GM12878 (cell line): ENCODE results near the gene TMED3. TPM values are rescaled to one million over a fixed set of nuclear protein-coding genes. Genes with fewer than 3 reads are reported as not detected.
A peak's percentile ranks its signal among the peaks of the same experiment; 100 is the strongest.

Source experiments
- ATAC-seq: fragments of 200-7000 bp; cut with Tn5 transposase; 3 replicates; pipeline ENCODE4 v1.9.1; 2020; ENCODE audit warnings: mild to moderate bottlenecking, moderate library complexity
- BruUV-seq: library from RNA; stranded (reverse); fragments of 400-500 nt; replicated peaks from 2 replicates; lab custom pipeline; 2021; lab: Mats Ljungman, UMichigan
- CTCF ChIA-PET: fragments of 300-600 bp; sonication (Branson Sonifier 250); formaldehyde crosslinking; extraction: SDS; loops from one replicate; lab custom pipeline; 2021; ENCODE audit warnings: inconsistent platforms; lab: Yijun Ruan, JAX
- POLR2A ChIA-PET: fragments of 350-600 bp; formaldehyde crosslinking; extraction: SDS; loops from one replicate; lab custom pipeline; 2021; ENCODE audit warnings: inconsistent platforms; lab: Charles Lee
- RAD21 ChIA-PET: fragments of 300-600 bp; sonication (Branson Sonifier 250); formaldehyde crosslinking; loops from one replicate; lab custom pipeline; 2023; ENCODE audit warnings: antibody characterized with exemption; ENCODE audit not compliant: unreplicated experiment; lab: Charles Lee
- SMC1A ChIA-PET: fragments of 300-600 bp; sonication (Branson Sonifier 250); formaldehyde crosslinking; loops from one replicate; lab custom pipeline; 2023; ENCODE audit not compliant: unreplicated experiment, uncharacterized antibody; lab: Charles Lee
- DNase-seq: peaks from one replicate; pipeline ENCODE4 v3.0.0-alpha.2; 2011; ENCODE audit warnings: low read depth, low spot score
- FAIRE-seq: peaks from 3 replicates; lab custom pipeline; 2011; peaks lifted over from hg19 to GRCh38; lab: Jason Lieb, UNC
- H2AFZ ChIP-seq: 2 replicates; pipeline ENCODE4 v1.6.0; 2011; ENCODE audit warnings: low read depth, low read length, control low read depth; ENCODE audit not compliant: control insufficient read depth
- H3K27ac ChIP-seq: 2 replicates; pipeline ENCODE4 v1.5.1; 2011; ENCODE audit warnings: control low read depth; ENCODE audit not compliant: control insufficient read depth, insufficient read depth
- H3K27me3 ChIP-seq, 2 experiments: replicated peaks in 1 of 2; 2 replicates each; pipeline versions ENCODE4 v1.6.0 to v1.6.1; 2011; ENCODE audit warnings: low read length in 1 of 2; ENCODE audit not compliant: control insufficient read depth in 2 of 2, insufficient read depth in 2 of 2
- H3K36me3 ChIP-seq, 2 experiments: 2 replicates each; pipeline ENCODE4 v1.5.1; 2011; ENCODE audit warnings: low read length in 1 of 2; ENCODE audit not compliant: control insufficient read depth in 2 of 2, insufficient read depth in 2 of 2
- H3K4me1 ChIP-seq: 2 replicates; pipeline ENCODE4 v1.6.1; 2011; ENCODE audit warnings: mild to moderate bottlenecking, low read length, moderate library complexity, mixed read lengths; ENCODE audit not compliant: control insufficient read depth, insufficient read depth
- H3K4me2 ChIP-seq: 2 replicates; pipeline ENCODE4 v1.6.0; 2011; ENCODE audit warnings: control low read depth; ENCODE audit not compliant: control insufficient read depth, insufficient read depth
- H3K4me3 ChIP-seq: fragments of 200-600 bp; sonication (generic); 2 replicates; pipeline ENCODE4 v1.5.1; 2016
- H3K79me2 ChIP-seq: 2 replicates; pipeline ENCODE4 v1.6.0; 2011; ENCODE audit warnings: low read length; ENCODE audit not compliant: control insufficient read depth, insufficient read depth
- H3K9ac ChIP-seq: 2 replicates; pipeline ENCODE4 v1.8.0; 2011; ENCODE audit warnings: low read length, control low read depth, mixed read lengths; ENCODE audit not compliant: control insufficient read depth, insufficient read depth
- H3K9me3 ChIP-seq: replicated peaks from 3 replicates; pipeline ENCODE4 v1.5.1; 2011; ENCODE audit warnings: mild to moderate bottlenecking, low read length; ENCODE audit not compliant: control insufficient read depth, insufficient read depth
- H4K20me1 ChIP-seq: 2 replicates; pipeline ENCODE4 v1.6.0; 2011; ENCODE audit not compliant: control insufficient read depth, insufficient read depth
- BRCA1 ChIP-seq: IDR thresholded peaks from 2 replicates; pipeline ENCODE4 v1.6.1; 2011; ENCODE audit warnings: low read depth, low read length, improper control_type of control experiment
- ETV6 ChIP-seq, 2 experiments: fragments of 450-650 bp in 1 of 2; IDR thresholded peaks in 1 of 2; conservative IDR thresholded peaks in 1 of 2; 2 replicates each; pipeline ENCODE4 v1.6.1; 2014; ENCODE audit warnings: antibody characterized with exemption in 1 of 2, borderline replicate concordance in 1 of 2, low read depth in 1 of 2, mild to moderate bottlenecking in 1 of 2, moderate library complexity in 1 of 2
- HCFC1 ChIP-seq: fragments of 150-350 bp; IDR thresholded peaks from 2 replicates; pipeline ENCODE4 v1.6.1; 2014; ENCODE audit warnings: low read length
- HDGF ChIP-seq: fragments of 450-650 bp; IDR thresholded peaks from 2 replicates; pipeline ENCODE4 v1.6.1; 2016; ENCODE audit warnings: antibody characterized with exemption
- MXI1 ChIP-seq: fragments of 150-350 bp; IDR thresholded peaks from 2 replicates; pipeline ENCODE4 v1.6.1; 2011; ENCODE audit warnings: low read depth, mild to moderate bottlenecking, inconsistent platforms, low read length, improper control_type of control experiment
- NFXL1 ChIP-seq: fragments of 450-650 bp; IDR thresholded peaks from 2 replicates; pipeline ENCODE4 v1.6.1; 2017; ENCODE audit warnings: antibody characterized with exemption, mild to moderate bottlenecking, borderline replicate concordance
- NR2F1 ChIP-seq: fragments of 450-650 bp; conservative IDR thresholded peaks from 2 replicates; pipeline ENCODE4 v1.6.1; 2017; ENCODE audit warnings: mild to moderate bottlenecking
- POU2F2 ChIP-seq: IDR thresholded peaks from 3 replicates; pipeline ENCODE4 v1.6.1; 2011; ENCODE audit warnings: low read depth, mild to moderate bottlenecking, low read length, borderline replicate concordance
- RBBP5 ChIP-seq: fragments of 200-600 bp; sonication (generic); conservative IDR thresholded peaks from 2 replicates; pipeline ENCODE4 v1.6.1; 2016
- RUNX3 ChIP-seq: IDR thresholded peaks from 2 replicates; pipeline ENCODE4 v1.6.1; 2012; ENCODE audit warnings: low read length, inconsistent platforms
- TAF1 ChIP-seq: IDR thresholded peaks from 2 replicates; pipeline ENCODE4 v1.6.1; 2011; ENCODE audit warnings: mild to moderate bottlenecking, low read depth, low read length, borderline replicate concordance
- ZNF217 ChIP-seq: fragments of 450-650 bp; IDR thresholded peaks from 2 replicates; pipeline ENCODE4 v1.6.1; 2017; ENCODE audit warnings: antibody characterized with exemption, mild to moderate bottlenecking
- ZNF622 ChIP-seq: fragments of 450-650 bp; IDR thresholded peaks from 2 replicates; pipeline ENCODE4 v1.6.1; 2017; ENCODE audit warnings: mild to moderate bottlenecking, inconsistent platforms
- WGBS: methylation state at CpG from one replicate; pipeline ENCODE4 v1.1.6; 2016; ENCODE audit warnings: low lambda C conversion rate; ENCODE audit not compliant: insufficient replicate concordance, insufficient coverage; ENCODE audit errors: missing lambda C conversion rate; 5-methylcytosine and 5-hydroxymethylcytosine counted together
- in situ Hi-C: fragments of 300-500 bp; cut with MboI; formaldehyde crosslinking; loops from 9 replicates; pipeline ENCODE4 v1.14.3; 2018; ENCODE audit warnings: mixed read lengths
- intact Hi-C: fragments of 100-400 bp; cut with micrococcal nuclease; formaldehyde crosslinking; loops from one replicate; pipeline ENCODE4 v1.14.2; 2022; ENCODE audit not compliant: unreplicated experiment
- polyA plus RNA-seq, 11 experiments: library from polyadenylated mRNA; depleted of rRNA in 4 of 11; unstranded in 6 of 11; stranded (reverse) in 5 of 11; fragments of >200 nt; fragmentation: Nextera tagmentation in 4 of 11; fragmentation: Illumina TruSeq in 1 of 11; extraction: Ambion mirVana in 4 of 11; extraction: Trizol in 1 of 11; gene quantifications; 1 replicate in 1 of 11; 2 replicates in 10 of 11; pipeline versions ENCODE4 v1.2.1 to v1.2.3, GENCODE V29; 2011 to 2016; ENCODE audit warnings: inconsistent platforms in 2 of 11, missing spikeins in 2 of 11, low read depth in 1 of 11
- total RNA-seq, 4 experiments: library from RNA; depleted of rRNA in 3 of 4; stranded (reverse); fragments of >200 nt in 3 of 4; fragmentation: Illumina TruSeq in 1 of 4; extraction: Trizol in 1 of 4; gene quantifications; 2 replicates each; pipeline versions ENCODE4 v1.2.1 to v1.2.3, GENCODE V29; 2013 to 2021
- TF ChIP-seq, protein P1 (sequence below): IDR thresholded peaks from 2 replicates; pipeline ENCODE4 v1.6.1; 2011; ENCODE audit warnings: low read depth, mild to moderate bottlenecking, low read length, moderate library complexity, borderline replicate concordance; ENCODE audit errors: extremely low read depth
- TF ChIP-seq, protein P2 (sequence below): fragments of 450-650 bp; IDR thresholded peaks from 2 replicates; pipeline ENCODE4 v1.6.1; 2017; ENCODE audit warnings: mild to moderate bottlenecking, moderate library complexity

The TMED3 gene
- total and polyA plus RNA-seq, 10 of the 15 experiments (the other 5 are each of a cell fraction or from before 2014, with no cell fraction given) = 7.6 to 95.8 (median 54.9) TPM

DNA sequence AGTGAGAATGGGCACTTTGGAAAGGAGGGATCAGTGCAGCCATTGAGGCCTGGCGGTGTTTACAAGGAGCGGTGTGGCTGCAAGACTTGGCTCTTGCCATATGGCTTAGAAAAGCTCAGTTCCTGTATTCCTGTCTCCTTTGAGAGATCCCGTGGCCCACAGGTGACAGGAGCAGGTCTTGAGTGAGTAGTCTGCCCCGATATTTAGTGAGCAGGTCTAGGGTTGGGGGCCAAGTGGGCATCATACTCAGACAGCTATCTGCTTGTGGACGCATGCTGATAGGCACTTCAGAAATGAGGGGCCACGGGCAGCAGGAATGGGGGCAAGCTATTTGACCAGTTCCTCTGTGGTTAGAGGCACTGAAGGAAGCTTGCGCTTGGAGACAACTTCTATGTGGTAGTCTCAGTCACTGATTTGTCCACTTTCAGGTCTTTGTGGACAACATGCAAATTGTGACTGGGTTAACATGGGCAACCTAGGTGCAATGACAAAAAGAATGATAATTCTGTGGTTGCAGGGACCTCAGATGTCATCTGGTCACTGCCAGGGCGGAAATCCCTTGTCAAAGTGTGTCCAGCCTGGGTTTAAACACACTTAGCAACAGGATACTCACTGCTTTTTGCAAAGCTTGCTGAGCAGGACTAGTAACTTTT, 1.1 kb downstream of the TMED3 start:
- SMC1A ChIA-PET = interaction anchor here (0.9 kb wide), 1 partner anchor 14 kb away, joined by 3 read pairs; no protein-coding TSS in a partner anchor
- peaks cover 30% of the 10 kb centered on the region for H3K79me2 ChIP-seq
- H3K4me3 ChIP-seq = peak overlapping the region; percentile 86
- CTCF ChIA-PET = interaction anchor here (1.1 to 1.3 kb wide), 5 partner anchors 14 to 542 kb away, joined by 3 to 7 read pairs (median 3); no protein-coding TSS in a partner anchor
- intact Hi-C loops (no loop called here), in situ Hi-C loops (no loop called here)
- peak overlapping the region; percentile 35 for H3K27ac ChIP-seq
- H4K20me1 ChIP-seq = peaks cover 10% of the 10 kb centered on the region; the same call in 1 of the 2 replicates
- FAIRE-seq (no peak), ATAC-seq (peak; percentile 41), DNase-seq (peak; percentile 24)
- H2AFZ ChIP-seq = peak overlapping the region; percentile 8; the same call in 1 of the 2 replicates
- RAD21 ChIA-PET = interaction anchor here (1.6 to 2.3 kb wide), 3 partner anchors 21 to 861 kb away, joined by 3 to 7 read pairs (median 7); no protein-coding TSS in a partner anchor
- peak overlapping the region; percentile 86 for H3K9ac ChIP-seq
- H3K4me1 ChIP-seq = peaks cover 18% of the 10 kb centered on the region
- POLR2A ChIA-PET = no interaction called here
- TSS peak; percentile 51 for BruUV-seq
- no peak for TF ChIP-seq ZNF622
- TF ChIP-seq, protein P1, sequence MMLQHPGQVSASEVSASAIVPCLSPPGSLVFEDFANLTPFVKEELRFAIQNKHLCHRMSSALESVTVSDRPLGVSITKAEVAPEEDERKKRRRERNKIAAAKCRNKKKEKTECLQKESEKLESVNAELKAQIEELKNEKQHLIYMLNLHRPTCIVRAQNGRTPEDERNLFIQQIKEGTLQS = no peak
- no peak for TF ChIP-seq ETV6 (conservative IDR thresholded peaks at IDR 0.05 in 1 of 2, IDR thresholded peaks at IDR 0.05 in 1 of 2; ENCODE audit: borderline replicate concordance in 1 of 2, low read depth in 1 of 2)
- TF ChIP-seq MXI1 = 0 out of 2 replicates have a peak, but pooled peaks have one; percentile 30
- TF ChIP-seq RBBP5 = no peak
- TF ChIP-seq POU2F2 = peak; percentile 64; the same call in 1 of the 3 replicates
- 0 out of 2 replicates have a peak, but pooled peaks have one; percentile 16 for TF ChIP-seq NR2F1
- TF ChIP-seq, protein P2, sequence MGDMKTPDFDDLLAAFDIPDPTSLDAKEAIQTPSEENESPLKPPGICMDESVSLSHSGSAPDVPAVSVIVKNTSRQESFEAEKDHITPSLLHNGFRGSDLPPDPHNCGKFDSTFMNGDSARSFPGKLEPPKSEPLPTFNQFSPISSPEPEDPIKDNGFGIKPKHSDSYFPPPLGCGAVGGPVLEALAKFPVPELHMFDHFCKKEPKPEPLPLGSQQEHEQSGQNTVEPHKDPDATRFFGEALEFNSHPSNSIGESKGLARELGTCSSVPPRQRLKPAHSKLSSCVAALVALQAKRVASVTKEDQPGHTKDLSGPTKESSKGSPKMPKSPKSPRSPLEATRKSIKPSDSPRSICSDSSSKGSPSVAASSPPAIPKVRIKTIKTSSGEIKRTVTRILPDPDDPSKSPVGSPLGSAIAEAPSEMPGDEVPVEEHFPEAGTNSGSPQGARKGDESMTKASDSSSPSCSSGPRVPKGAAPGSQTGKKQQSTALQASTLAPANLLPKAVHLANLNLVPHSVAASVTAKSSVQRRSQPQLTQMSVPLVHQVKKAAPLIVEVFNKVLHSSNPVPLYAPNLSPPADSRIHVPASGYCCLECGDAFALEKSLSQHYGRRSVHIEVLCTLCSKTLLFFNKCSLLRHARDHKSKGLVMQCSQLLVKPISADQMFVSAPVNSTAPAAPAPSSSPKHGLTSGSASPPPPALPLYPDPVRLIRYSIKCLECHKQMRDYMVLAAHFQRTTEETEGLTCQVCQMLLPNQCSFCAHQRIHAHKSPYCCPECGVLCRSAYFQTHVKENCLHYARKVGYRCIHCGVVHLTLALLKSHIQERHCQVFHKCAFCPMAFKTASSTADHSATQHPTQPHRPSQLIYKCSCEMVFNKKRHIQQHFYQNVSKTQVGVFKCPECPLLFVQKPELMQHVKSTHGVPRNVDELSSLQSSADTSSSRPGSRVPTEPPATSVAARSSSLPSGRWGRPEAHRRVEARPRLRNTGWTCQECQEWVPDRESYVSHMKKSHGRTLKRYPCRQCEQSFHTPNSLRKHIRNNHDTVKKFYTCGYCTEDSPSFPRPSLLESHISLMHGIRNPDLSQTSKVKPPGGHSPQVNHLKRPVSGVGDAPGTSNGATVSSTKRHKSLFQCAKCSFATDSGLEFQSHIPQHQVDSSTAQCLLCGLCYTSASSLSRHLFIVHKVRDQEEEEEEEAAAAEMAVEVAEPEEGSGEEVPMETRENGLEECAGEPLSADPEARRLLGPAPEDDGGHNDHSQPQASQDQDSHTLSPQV = no peak
- TF ChIP-seq ZNF217 = no peak
- no peak for TF ChIP-seq HDGF
- TF ChIP-seq TAF1 = no peak
- no peak for TF ChIP-seq BRCA1
- TF ChIP-seq HCFC1 = no peak
- TF ChIP-seq RUNX3 = peak; percentile 71
- TF ChIP-seq NFXL1 = no peak
- 5% methylated on average over 8 of the region's 8 CpGs for WGBS
- no peaks in the 10 kb centered on the region for H3K9me3 ChIP-seq
- H3K4me2 ChIP-seq = peak overlapping the region; percentile 98
- H3K36me3 ChIP-seq = peaks cover 4 to 31% of the 10 kb centered on the region in 2 experiments; a peak in 3 of 4 replicates
- H3K27me3 ChIP-seq = peaks cover 0 to 3% of the 10 kb centered on the region in 2 experiments; a peak in 2 of 4 replicates
